Endothelial cell of umbilical vein (primary cell): Measurements from ENCODE around the gene PKMYT1. TPM values are rescaled to one million over a fixed set of nuclear protein-coding genes. Genes with fewer than 3 reads are reported as not detected.

Source experiments
- BruUV-seq: library from RNA; stranded (reverse); fragments of 400-500 nt; replicated peaks from 2 replicates; lab custom pipeline; 2021; lab: Mats Ljungman, UMichigan
- CTCF ChIA-PET: fragments of 300-600, 350-600 bp; sonication (Branson Sonifier 250); formaldehyde crosslinking; loops from one replicate; lab custom pipeline; 2021; ENCODE audit warnings: antibody characterized with exemption, inconsistent platforms; lab: Charles Lee
- POLR2A ChIA-PET: fragments of 300-600, 350-600 bp; sonication (Branson Sonifier 250); formaldehyde crosslinking; loops from one replicate; lab custom pipeline; 2021; ENCODE audit warnings: antibody characterized with exemption, inconsistent platforms; lab: Charles Lee
- DNase-seq: peaks from one replicate; pipeline ENCODE4 v3.0.0-alpha.2; 2011; ENCODE audit warnings: low read depth, low spot score
- FAIRE-seq: peaks from 2 replicates; lab custom pipeline; 2011; peaks lifted over from hg19 to GRCh38; lab: Jason Lieb, UNC
- H2AFZ ChIP-seq: 2 replicates; pipeline ENCODE4 v1.6.0; 2012; ENCODE audit warnings: low read depth, low read length, control low read depth, inconsistent platforms
- H3K27ac ChIP-seq: 2 replicates; pipeline ENCODE4 v1.5.1; 2011; ENCODE audit warnings: low read depth, mild to moderate bottlenecking, control low read depth, low read length, moderate library complexity; ENCODE audit not compliant: insufficient read depth
- H3K27me3 ChIP-seq, 2 experiments: 2 replicates each; pipeline versions ENCODE4 v1.6.0 to v1.6.1; 2011; ENCODE audit warnings: low read length in 2 of 2, mixed read lengths in 1 of 2; ENCODE audit not compliant: control insufficient read depth in 2 of 2, insufficient read depth in 2 of 2
- H3K36me3 ChIP-seq, 2 experiments: 2 replicates in 1 of 2; 3 replicates in 1 of 2; pipeline ENCODE4 v1.5.1; 2011; ENCODE audit warnings: low read length in 2 of 2, mild to moderate bottlenecking in 1 of 2, moderate library complexity in 1 of 2; ENCODE audit not compliant: control insufficient read depth in 2 of 2, insufficient read depth in 2 of 2; ENCODE audit errors: extremely low read depth in 1 of 2
- H3K4me1 ChIP-seq: 3 replicates; pipeline ENCODE4 v1.5.1; 2011; ENCODE audit warnings: mild to moderate bottlenecking, low read length; ENCODE audit not compliant: control insufficient read depth, insufficient read depth; ENCODE audit errors: extremely low read depth
- H3K4me2 ChIP-seq: 2 replicates; pipeline ENCODE4 v1.6.1; 2011; ENCODE audit warnings: low read length, control low read depth, mixed read lengths; ENCODE audit not compliant: insufficient read depth
- H3K4me3 ChIP-seq, 3 experiments: fragments of 200-600 bp in 1 of 3; sonication (generic), shearing (Covaris generic) in 1 of 3; replicated peaks in 1 of 3; 2 replicates each; pipeline ENCODE4 v1.5.1; 2011 to 2016; ENCODE audit warnings: control low read depth in 3 of 3, low read length in 3 of 3, mild to moderate bottlenecking in 2 of 3, inconsistent platforms in 1 of 3, low read depth in 1 of 3, moderate library complexity in 1 of 3; ENCODE audit not compliant: insufficient read depth in 1 of 3
- H3K79me2 ChIP-seq: 2 replicates; pipeline ENCODE4 v1.6.0; 2012; ENCODE audit warnings: low read length, inconsistent platforms; ENCODE audit not compliant: control insufficient read depth, insufficient read depth
- H3K9ac ChIP-seq: replicated peaks from 2 replicates; pipeline ENCODE3; 2011; ENCODE audit warnings: low read length, control low read depth; ENCODE audit not compliant: insufficient read depth; ENCODE audit errors: extremely low read depth
- H3K9me1 ChIP-seq: replicated peaks from 3 replicates; pipeline ENCODE4 v1.6.0; 2011; ENCODE audit warnings: mild to moderate bottlenecking, low read length; ENCODE audit not compliant: control insufficient read depth, insufficient read depth; ENCODE audit errors: extremely low read depth
- H3K9me3 ChIP-seq: replicated peaks from 2 replicates; pipeline ENCODE4 v1.5.1; 2012; ENCODE audit warnings: low read length, inconsistent platforms; ENCODE audit not compliant: control insufficient read depth, insufficient read depth
- H4K20me1 ChIP-seq: replicated peaks from 2 replicates; pipeline ENCODE3; 2011; ENCODE audit warnings: mild to moderate bottlenecking, low read length; ENCODE audit not compliant: control insufficient read depth, insufficient read depth; ENCODE audit errors: extremely low read depth
- EZH2 ChIP-seq: IDR thresholded peaks from 2 replicates; pipeline ENCODE4 v1.6.1; 2012; ENCODE audit warnings: borderline replicate concordance, low read depth, mild to moderate bottlenecking, moderate library complexity, low read length, inconsistent platforms; ENCODE audit not compliant: severe bottlenecking
- FOS ChIP-seq: IDR thresholded peaks from 2 replicates; pipeline ENCODE4 v1.6.1; 2011; ENCODE audit warnings: mild to moderate bottlenecking, low read length, moderate library complexity, borderline replicate concordance; ENCODE audit not compliant: insufficient read depth
- GATA2 ChIP-seq: IDR thresholded peaks from 2 replicates; pipeline ENCODE4 v1.7.0; 2011; ENCODE audit warnings: low read depth, mild to moderate bottlenecking, moderate library complexity, mixed read lengths, low read length; ENCODE audit not compliant: insufficient read length, insufficient read depth
- JUN ChIP-seq: IDR thresholded peaks from 2 replicates; pipeline ENCODE4 v1.6.1; 2011; ENCODE audit warnings: borderline replicate concordance, low read depth; ENCODE audit not compliant: insufficient read length, insufficient read depth
- POLR2A ChIP-seq: IDR thresholded peaks from 2 replicates; pipeline ENCODE4 v1.6.1; 2012; ENCODE audit warnings: low read depth, mild to moderate bottlenecking, control low read depth, low read length
- POLR2AphosphoS5 ChIP-seq: IDR thresholded peaks from 2 replicates; pipeline ENCODE4 v1.6.1; 2012; ENCODE audit warnings: low read depth, mild to moderate bottlenecking, control low read depth, low read length, moderate library complexity; ENCODE audit not compliant: insufficient read depth
- dilution Hi-C: fragments of 300-500 bp; cut with MboI; formaldehyde crosslinking; loops from one replicate; pipeline ENCODE4 v1.15.0; 2019; ENCODE audit warnings: low sequenced_read_pairs; ENCODE audit not compliant: extremely low pct_ligation_motif_present
- intact Hi-C: fragments of 100-400 bp; cut with micrococcal nuclease; formaldehyde crosslinking; loops from one replicate; pipeline ENCODE4 v1.10.0; 2022
- polyA plus RNA-seq, 4 experiments: library from polyadenylated mRNA; depleted of rRNA in 3 of 4; stranded (reverse) in 3 of 4; unstranded in 1 of 4; fragments of >200 nt; gene quantifications; 2 replicates each; pipeline versions ENCODE4 v1.2.1 to v1.2.3, GENCODE V29; 2011 to 2012; ENCODE audit warnings: missing spikeins in 1 of 4
- total RNA-seq: library from RNA; stranded (reverse); gene quantifications from 2 replicates; pipeline ENCODE4 v1.2.3, GENCODE V29; 2021

PKMYT1 gene
- total and polyA plus RNA-seq, 2 donors (not counting 3 experiments of a cell fraction or from before 2014, with no cell fraction given): 26.1 to 48.5 TPM

GRCh38 chr16:2988590-2989099 is 8.4 kb upstream of the PKMYT1 start:
- TF ChIP-seq FOS: no peak
- Histone ChIP-seq H3K79me2 (no peaks in the 10 kb centered on the region), H3K4me3 (no peak overlapping the region), H3K9me3 (no peaks in the 10 kb centered on the region), H3K9me1 (no peaks in the 10 kb centered on the region), H3K4me2 (no peak overlapping the region), H3K36me3 (no peaks in the 10 kb centered on the region), H2AFZ (no peak overlapping the region), H3K9ac (no peak overlapping the region), H3K27me3 (peaks cover 0 to 5% of the 10 kb centered on the region in 2 experiments), H3K27ac (no peak overlapping the region), H3K4me1 (no peaks in the 10 kb centered on the region), H4K20me1 (no peaks in the 10 kb centered on the region)
- ChIA-PET POLR2A (no interaction called here), CTCF (interaction anchor here (0.5 to 0.9 kb wide), 2 partner anchors 40 to 43 kb away, joined by 3 to 4 read pairs; no protein-coding TSS in a partner anchor)
- DNase-seq: no peak
- no TSS peak for BruUV-seq
- dilution Hi-C loops: no loop called here
- intact Hi-C loops: no loop called here
- FAIRE-seq: no peak

GRCh38 chr16:2987833-2988232 is 7.6 kb upstream of the PKMYT1 start:
- Histone ChIP-seq H3K4me1 (no peaks in the 10 kb centered on the region), H2AFZ (no peak overlapping the region), H4K20me1 (no peaks in the 10 kb centered on the region), H3K9ac (no peak overlapping the region), H3K27ac (no peak overlapping the region), H3K36me3 (no peaks in the 10 kb centered on the region), H3K79me2 (no peaks in the 10 kb centered on the region), H3K9me3 (no peaks in the 10 kb centered on the region), H3K27me3 (peaks cover 0 to 5% of the 10 kb centered on the region in 2 experiments), H3K4me2 (no peak overlapping the region), H3K4me3 (no peak overlapping the region), H3K9me1 (no peaks in the 10 kb centered on the region)
- no peak for DNase-seq
- POLR2A ChIA-PET: no interaction called here
- TF ChIP-seq EZH2: no peak
- TF ChIP-seq JUN: no peak
- TF ChIP-seq GATA2: no peak
- TF ChIP-seq POLR2A: no peak
- TF ChIP-seq POLR2AphosphoS5: no peak
- BruUV-seq: no TSS peak
- no peak for FAIRE-seq
- intact Hi-C loops: no loop called here
- CTCF ChIA-PET: interaction anchor here (0.9 kb wide), 1 partner anchor 44 kb away, joined by 4 read pairs; no protein-coding TSS in a partner anchor
- dilution Hi-C loops: no loop called here
